Measurements from ENCODE around the gene SLC39A8. TPM values are rescaled to one million over a fixed set of nuclear protein-coding genes. Genes with fewer than 3 reads are reported as not detected.

The SLC39A8 gene
- polyA plus RNA-seq, 2 of the 4 experiments (the other 2 are of a cell fraction), result 14.1 to 20.4 TPM

DNA sequence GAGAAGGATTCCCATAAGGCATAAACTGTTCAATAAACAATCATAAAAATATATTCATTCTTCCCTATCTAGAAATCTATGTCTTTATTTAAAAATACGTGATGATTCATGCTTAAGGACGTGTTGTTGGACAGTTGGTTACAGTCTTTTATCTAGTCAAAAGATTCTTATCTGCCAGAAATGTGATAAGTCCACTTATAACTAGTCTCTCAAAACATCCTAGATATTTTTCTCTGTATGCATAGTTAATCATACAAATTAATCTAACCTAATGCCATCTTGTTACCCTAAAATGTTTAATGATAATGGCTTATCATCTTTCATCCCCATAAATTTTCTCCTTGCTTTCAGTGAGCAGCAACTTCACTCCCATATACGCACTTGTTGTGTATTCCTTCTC lies 89.0 kb downstream of the SLC39A8 start:
- POLR2A ChIA-PET, result no interaction called here
- WGBS (ENCODE audit: missing lambda C conversion rate), result 74% methylated on average over 3 of the region's 3 CpGs

DNA sequence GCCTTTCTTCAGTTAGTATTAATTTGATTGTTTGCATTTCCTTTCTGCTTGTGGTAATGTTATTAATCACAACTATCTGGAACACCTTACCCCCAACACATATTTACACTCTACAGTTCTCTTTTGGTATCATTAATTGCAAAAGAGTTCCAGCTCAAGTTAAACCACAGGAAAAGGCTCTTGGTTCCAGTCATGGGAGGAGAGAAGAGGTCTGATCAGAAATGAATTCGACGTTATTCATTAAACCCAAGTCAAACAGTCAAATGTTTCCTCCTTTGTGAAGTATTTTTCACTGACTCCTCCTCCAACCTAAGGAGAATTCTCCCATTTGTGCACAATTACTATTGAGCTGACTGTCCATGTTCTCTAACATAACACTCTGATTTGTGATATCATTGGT lies 91.4 kb downstream of the SLC39A8 start:
- no peak for DNase-seq (ENCODE audit: low read depth in 1 of 2, low spot score in 1 of 2)
- Histone ChIP-seq H3K4me3 (no peak overlapping the region), H3K4me1 (no peaks in the 10 kb centered on the region), H3K9me3 (no peaks in the 10 kb centered on the region), H3K4me2 (no peak overlapping the region), H3K27ac (no peak overlapping the region)
- no peak for ATAC-seq
- 64% methylated on average over 2 of the region's 2 CpGs for WGBS (ENCODE audit: missing lambda C conversion rate)
- no peak for TF ChIP-seq ZSCAN20 (CRISPR knock-in tag; IDR thresholded peaks at IDR 0.05)
- no peak for TF ChIP-seq MAFK (IDR thresholded peaks at IDR 0.05; ENCODE audit: partially characterized antibody)
- TF ChIP-seq, protein P1, sequence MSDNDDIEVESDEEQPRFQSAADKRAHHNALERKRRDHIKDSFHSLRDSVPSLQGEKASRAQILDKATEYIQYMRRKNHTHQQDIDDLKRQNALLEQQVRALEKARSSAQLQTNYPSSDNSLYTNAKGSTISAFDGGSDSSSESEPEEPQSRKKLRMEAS (IDR thresholded peaks at IDR 0.05), result no peak
- TF ChIP-seq JUNB (IDR thresholded peaks at IDR 0.05), result no peak
- POLR2A ChIA-PET, result no interaction called here
- no peak for FAIRE-seq
- CTCF ChIA-PET, result no interaction called here

More for the DNA sequence above, 89.0 kb downstream of the SLC39A8 start:
- Histone ChIP-seq H3K4me1 (no peaks in the 10 kb centered on the region), H3K27ac (no peak overlapping the region), H3K4me2 (no peak overlapping the region), H3K9me3 (no peaks in the 10 kb centered on the region), H3K4me3 (no peak overlapping the region)
- TF ChIP-seq GATA3 (IDR thresholded peaks at IDR 0.05; ENCODE audit: borderline replicate concordance) (peak; percentile 47; the same call in 1 of the 2 replicates), ZNF302 (CRISPR knock-in tag; IDR thresholded peaks at IDR 0.05) (no peak)
- CTCF ChIA-PET, result interaction anchor here (0.7 kb wide), 1 partner anchor 1166 kb away, joined by 4 read pairs; no protein-coding TSS in a partner anchor
- ATAC-seq (no peak), DNase-seq (ENCODE audit: low read depth in 1 of 2, low spot score in 1 of 2) (no peak), FAIRE-seq (no peak)

DNA sequence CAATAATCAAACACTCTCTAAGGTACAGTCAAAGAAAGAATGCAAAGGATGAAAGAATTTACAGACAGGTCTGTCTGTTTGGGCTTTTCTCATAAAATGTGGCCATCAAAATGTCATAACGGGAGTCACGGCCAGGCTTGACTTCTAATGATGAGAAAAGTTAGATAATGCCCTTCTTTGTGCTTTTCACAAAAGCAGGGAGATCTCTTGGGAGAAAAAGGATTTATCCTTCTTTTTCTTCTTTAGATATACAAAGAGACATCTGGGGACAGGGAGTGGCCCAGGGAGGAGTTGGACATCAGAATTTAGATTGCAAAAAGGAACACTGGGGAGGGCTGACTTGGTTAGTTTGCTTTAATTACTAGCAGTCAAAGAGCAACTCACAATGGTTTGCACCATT lies 93.1 kb downstream of the SLC39A8 start:
- 93% methylated on average over 2 of the region's 2 CpGs for WGBS (ENCODE audit: missing lambda C conversion rate)
- POLR2A ChIA-PET, result no interaction called here

DNA sequence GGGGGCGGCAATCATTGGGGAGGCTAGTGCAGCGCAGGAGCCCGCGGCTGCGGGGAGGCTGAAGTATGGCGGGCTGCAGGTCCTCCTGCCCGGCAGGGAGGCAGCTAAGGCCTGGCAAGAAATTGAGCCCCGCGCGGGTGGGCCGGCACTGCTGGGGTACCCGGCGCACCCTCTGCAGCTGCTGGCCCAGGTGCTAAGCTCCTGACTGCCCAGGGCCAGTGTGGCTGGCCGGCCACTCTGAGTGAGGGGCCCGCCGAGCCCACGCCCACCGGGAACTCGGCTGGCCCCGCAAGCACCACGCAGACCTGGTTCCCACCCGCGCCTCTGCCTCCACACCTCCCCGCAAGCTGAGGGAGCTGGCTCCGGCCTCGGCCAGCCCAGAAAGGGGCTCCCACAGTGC lies 94.9 kb downstream of the SLC39A8 start:
- Histone ChIP-seq H3K9me3 (no peaks in the 10 kb centered on the region), H3K4me2 (no peak overlapping the region), H3K4me3 (no peak overlapping the region), H3K27ac (no peak overlapping the region), H3K4me1 (no peaks in the 10 kb centered on the region)
- ChIA-PET CTCF (no interaction called here), POLR2A (no interaction called here)
- DNase-seq (ENCODE audit: low read depth in 1 of 2, low spot score in 1 of 2) (no peak), FAIRE-seq (no peak), ATAC-seq (no peak)
- no peak for TF ChIP-seq JUNB (IDR thresholded peaks at IDR 0.05)
- WGBS (ENCODE audit: missing lambda C conversion rate), result 71% methylated on average over 11 of the region's 26 CpGs

More for the DNA sequence above, 93.1 kb downstream of the SLC39A8 start:
- no peak overlapping the region for H3K4me2 ChIP-seq
- FAIRE-seq, result no peak
- no peak for DNase-seq (ENCODE audit: low read depth in 1 of 2, low spot score in 1 of 2)
- H3K4me1 ChIP-seq, result no peaks in the 10 kb centered on the region
- TF ChIP-seq NPAS2 (CRISPR knock-in tag; IDR thresholded peaks at IDR 0.05; ENCODE audit: borderline replicate concordance) (no peak), JUNB (IDR thresholded peaks at IDR 0.05) (no peak), HOXB5 (CRISPR knock-in tag; IDR thresholded peaks at IDR 0.05) (no peak), NR3C1 (IDR thresholded peaks at IDR 0.05) (no peak)
- CTCF ChIA-PET, result no interaction called here
- no peak overlapping the region for H3K27ac ChIP-seq
- no peak for ATAC-seq
- H3K9me3 ChIP-seq, result no peaks in the 10 kb centered on the region
- no peak overlapping the region for H3K4me3 ChIP-seq

DNA sequence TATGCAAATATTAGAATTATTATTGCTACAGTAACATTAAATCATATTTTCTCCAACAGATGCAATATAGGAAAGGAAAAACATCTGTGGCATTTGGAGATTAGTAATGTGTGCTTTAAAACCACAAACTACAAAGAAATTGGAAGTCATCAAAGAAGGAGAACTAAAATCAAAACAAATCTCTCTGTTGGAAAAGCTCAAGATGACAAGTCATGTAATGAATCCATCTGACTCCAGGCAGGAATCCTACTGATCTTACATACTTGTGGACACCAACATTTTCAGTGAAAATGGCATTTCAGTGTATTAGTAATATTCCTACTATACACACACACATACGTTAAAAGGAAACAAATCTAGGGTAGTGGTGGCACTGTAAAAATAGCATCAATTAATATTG lies 98.2 kb downstream of the SLC39A8 start:
- ChIA-PET POLR2A (no interaction called here), CTCF (no interaction called here)
- H3K27ac ChIP-seq, result no peak overlapping the region
- no peak overlapping the region for H3K4me2 ChIP-seq
- WGBS (ENCODE audit: missing lambda C conversion rate), result 72% methylated on average over 1 of the region's 1 CpG
- DNase-seq (ENCODE audit: low read depth in 1 of 2, low spot score in 1 of 2) (no peak), ATAC-seq (no peak), FAIRE-seq (no peak)
- H3K4me1 ChIP-seq, result no peaks in the 10 kb centered on the region
- H3K9me3 ChIP-seq, result no peaks in the 10 kb centered on the region
- no peak overlapping the region for H3K4me3 ChIP-seq
- TF ChIP-seq, protein P2, sequence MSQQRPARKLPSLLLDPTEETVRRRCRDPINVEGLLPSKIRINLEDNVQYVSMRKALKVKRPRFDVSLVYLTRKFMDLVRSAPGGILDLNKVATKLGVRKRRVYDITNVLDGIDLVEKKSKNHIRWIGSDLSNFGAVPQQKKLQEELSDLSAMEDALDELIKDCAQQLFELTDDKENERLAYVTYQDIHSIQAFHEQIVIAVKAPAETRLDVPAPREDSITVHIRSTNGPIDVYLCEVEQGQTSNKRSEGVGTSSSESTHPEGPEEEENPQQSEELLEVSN (IDR thresholded peaks at IDR 0.05; ENCODE audit: borderline replicate concordance, low read depth), result no peak
- TF ChIP-seq SMC3 (IDR thresholded peaks at IDR 0.05), result no peak
- TF ChIP-seq, protein P3, sequence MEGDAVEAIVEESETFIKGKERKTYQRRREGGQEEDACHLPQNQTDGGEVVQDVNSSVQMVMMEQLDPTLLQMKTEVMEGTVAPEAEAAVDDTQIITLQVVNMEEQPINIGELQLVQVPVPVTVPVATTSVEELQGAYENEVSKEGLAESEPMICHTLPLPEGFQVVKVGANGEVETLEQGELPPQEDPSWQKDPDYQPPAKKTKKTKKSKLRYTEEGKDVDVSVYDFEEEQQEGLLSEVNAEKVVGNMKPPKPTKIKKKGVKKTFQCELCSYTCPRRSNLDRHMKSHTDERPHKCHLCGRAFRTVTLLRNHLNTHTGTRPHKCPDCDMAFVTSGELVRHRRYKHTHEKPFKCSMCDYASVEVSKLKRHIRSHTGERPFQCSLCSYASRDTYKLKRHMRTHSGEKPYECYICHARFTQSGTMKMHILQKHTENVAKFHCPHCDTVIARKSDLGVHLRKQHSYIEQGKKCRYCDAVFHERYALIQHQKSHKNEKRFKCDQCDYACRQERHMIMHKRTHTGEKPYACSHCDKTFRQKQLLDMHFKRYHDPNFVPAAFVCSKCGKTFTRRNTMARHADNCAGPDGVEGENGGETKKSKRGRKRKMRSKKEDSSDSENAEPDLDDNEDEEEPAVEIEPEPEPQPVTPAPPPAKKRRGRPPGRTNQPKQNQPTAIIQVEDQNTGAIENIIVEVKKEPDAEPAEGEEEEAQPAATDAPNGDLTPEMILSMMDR (IDR thresholded peaks at IDR 0.05), result no peak
- TF ChIP-seq, protein P4, sequence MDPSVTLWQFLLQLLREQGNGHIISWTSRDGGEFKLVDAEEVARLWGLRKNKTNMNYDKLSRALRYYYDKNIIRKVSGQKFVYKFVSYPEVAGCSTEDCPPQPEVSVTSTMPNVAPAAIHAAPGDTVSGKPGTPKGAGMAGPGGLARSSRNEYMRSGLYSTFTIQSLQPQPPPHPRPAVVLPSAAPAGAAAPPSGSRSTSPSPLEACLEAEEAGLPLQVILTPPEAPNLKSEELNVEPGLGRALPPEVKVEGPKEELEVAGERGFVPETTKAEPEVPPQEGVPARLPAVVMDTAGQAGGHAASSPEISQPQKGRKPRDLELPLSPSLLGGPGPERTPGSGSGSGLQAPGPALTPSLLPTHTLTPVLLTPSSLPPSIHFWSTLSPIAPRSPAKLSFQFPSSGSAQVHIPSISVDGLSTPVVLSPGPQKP (IDR thresholded peaks at IDR 0.05; ENCODE audit: low read depth, low read length), result no peak
- no peak for TF ChIP-seq MAZ (IDR thresholded peaks at IDR 0.05; ENCODE audit: borderline replicate concordance, low read depth, low read length)
- TF ChIP-seq POLR2AphosphoS2 (conservative IDR thresholded peaks at IDR 0.05; ENCODE audit: low read length), result no peak
- no peak for TF ChIP-seq NFE2L2 (conservative IDR thresholded peaks at IDR 0.05; ENCODE audit: low read length)
- no peak for TF ChIP-seq KDM1A (IDR thresholded peaks at IDR 0.05; ENCODE audit: low read depth)
- no peak for TF ChIP-seq BHLHE40 (IDR thresholded peaks at IDR 0.05; ENCODE audit: low read depth, low read length)
- TF ChIP-seq HOXA7 (CRISPR knock-in tag; IDR thresholded peaks at IDR 0.05), result no peak
- no peak for TF ChIP-seq KDM5A (IDR thresholded peaks at IDR 0.05)
- TF ChIP-seq RNF2 (IDR thresholded peaks at IDR 0.05; ENCODE audit: borderline replicate concordance, low read depth), result no peak
- TF ChIP-seq FOSL2 (IDR thresholded peaks at IDR 0.05), result no peak
- TF ChIP-seq FOSL2 (CRISPR knock-in tag; IDR thresholded peaks at IDR 0.05), result no peak
- no peak for TF ChIP-seq MYC (IDR thresholded peaks at IDR 0.05; ENCODE audit: borderline replicate concordance, low read length)
- TF ChIP-seq HDAC2 (IDR thresholded peaks at IDR 0.05), result no peak
- TF ChIP-seq, protein P5, sequence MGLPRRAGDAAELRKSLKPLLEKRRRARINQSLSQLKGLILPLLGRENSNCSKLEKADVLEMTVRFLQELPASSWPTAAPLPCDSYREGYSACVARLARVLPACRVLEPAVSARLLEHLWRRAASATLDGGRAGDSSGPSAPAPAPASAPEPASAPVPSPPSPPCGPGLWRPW (IDR thresholded peaks at IDR 0.05), result no peak
- no peak for TF ChIP-seq ESRRA (IDR thresholded peaks at IDR 0.05; ENCODE audit: borderline replicate concordance, low read length)
- no peak for TF ChIP-seq JUN (IDR thresholded peaks at IDR 0.05)
